GM12801 (cell line): ENCODE results near the gene MAP3K7CL.

ENCODE experiments used
- CTCF ChIP-seq: IDR thresholded peaks from one replicate; pipeline ENCODE4 v1.5.1; 2011; ENCODE audit warnings: control low read depth; ENCODE audit not compliant: insufficient read length; ENCODE audit errors: extremely low read depth

The MAP3K7CL gene

DNA sequence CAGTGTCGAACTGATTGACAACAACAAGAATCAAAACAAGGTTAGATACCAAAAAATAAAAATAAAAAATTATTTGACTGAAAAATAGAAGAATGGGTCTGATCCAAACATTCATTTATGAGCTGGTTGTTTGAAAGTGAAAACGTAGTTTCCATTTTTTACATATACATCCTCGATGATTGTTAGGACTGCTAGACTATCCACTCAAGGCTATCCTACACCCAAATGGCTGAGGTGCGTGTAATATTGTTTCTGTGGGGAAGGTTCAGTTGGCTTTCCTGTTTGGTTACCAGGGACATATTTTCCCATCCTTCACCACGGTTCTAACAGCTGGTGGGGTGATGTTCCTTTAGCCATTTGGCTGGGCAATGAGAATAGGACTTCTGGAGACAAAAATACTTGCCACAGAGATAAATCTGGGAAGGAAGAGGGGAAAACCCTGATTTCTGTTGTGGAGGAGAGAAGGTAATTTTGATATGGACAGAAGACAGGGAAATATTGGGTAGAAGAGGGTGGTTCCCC, 66.3 kb downstream of the MAP3K7CL start:
- TF ChIP-seq CTCF: no peak

- no peak for TF ChIP-seq CTCF
Measured at GRCh38 chr21:29201186-29201585, 70.7 kb downstream of the MAP3K7CL start.

DNA sequence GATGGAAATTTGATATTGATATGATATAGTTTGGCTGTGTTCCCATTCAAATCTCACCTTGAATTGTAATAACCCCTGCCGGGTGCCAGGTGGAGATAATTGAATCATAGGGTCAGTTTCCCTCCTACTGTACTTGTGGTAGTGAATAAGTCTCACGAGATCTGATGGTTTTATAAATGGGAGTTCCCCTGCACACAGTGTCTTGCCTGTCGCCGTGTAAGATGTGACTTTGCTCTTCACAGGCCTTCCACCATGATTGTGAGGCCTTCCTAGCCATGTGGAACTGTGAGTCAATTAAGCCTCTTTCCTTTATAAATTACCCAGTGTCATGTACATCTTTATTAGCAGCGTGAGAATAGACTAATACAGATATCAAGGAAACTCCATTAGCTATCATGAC, 74.6 kb downstream of the MAP3K7CL start:
- TF ChIP-seq CTCF: no peak

DNA sequence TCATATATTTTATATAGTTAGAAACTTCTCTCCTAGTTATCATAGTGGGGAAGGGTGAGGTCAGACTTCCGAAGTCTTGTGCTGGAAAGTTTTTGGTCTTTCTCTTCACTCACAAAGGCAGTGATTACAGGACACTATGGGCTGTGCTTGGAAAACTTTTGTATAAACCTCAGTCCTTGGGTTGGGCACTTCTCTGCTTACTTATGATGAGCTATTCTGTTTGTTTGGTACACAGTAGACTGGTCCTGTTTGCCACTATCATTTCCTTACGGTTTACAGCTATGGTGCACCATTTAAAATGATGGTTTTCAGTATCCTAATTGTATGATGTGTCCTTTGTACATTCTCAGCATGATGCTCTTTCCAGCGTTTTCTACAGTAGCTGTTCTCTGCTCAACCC, 75.5 kb downstream of the MAP3K7CL start:
- no peak for TF ChIP-seq CTCF

DNA sequence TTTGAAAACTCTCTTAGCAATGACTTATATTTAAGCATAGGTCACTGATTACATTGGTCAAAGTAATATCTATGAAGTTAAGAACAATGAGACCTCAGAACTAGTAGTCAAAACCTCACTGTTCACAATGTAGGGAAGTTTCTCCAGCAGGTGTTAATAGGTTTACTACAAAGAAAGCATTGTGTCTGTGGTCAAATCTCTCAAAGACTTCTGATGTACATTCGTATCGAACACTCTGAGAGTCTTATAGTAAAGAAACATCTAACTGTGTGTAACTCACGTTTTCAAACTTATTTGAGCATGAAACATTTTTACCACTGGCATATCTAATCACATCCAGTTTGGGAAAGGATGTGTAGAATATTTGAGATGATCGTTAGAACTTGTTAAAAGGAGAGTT, 76.0 kb downstream of the MAP3K7CL start:
- TF ChIP-seq CTCF: no peak

DNA sequence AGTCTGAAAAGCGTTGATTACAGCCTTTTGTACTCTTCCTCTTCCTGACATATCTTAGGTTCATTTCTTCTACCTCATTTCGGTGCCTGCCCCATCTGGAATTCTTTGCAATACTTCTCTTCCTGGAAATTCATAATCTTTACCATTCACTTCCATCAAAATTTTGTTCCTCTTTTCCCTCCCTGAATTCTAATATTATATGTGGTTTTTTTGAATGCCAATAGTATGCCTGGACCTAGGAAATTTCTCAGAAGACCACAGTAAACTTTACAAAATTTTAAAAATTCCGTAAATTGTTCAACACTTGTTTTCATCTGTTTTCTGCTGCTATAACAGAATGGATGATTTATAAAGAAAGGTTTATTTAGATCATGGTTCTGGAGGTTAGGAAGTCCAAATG, 76.8 kb downstream of the MAP3K7CL start:
- TF ChIP-seq CTCF: no peak

DNA sequence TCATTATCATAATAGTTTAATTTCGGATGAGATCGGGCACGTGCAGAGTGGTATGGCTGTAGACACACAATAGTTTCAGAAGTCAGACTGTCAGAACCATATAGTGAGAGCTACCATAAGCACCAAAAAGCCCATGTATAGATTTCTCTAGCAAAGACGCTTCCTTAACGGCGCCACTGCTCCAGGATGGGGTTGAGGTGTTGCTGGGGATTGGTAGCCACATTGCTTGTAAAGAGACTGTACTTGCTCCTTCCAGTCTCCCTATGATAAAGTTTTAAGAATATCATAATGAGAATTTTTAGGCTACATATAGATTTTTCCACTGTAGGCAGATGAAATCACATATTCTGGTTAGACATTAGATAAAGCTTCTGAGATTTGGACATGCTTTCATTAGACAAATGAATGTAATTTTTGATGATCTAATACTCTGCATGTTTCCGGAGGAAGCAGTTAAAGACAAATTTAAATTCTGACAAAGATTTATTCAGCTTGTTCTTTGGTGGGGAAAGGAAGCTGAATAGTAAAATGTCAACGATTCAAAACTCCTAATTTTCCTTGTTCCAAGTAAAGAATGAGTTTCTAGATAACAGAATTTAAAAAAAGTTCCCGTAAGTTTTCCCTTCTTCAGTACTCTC, 77.7 kb downstream of the MAP3K7CL start:
- no peak for TF ChIP-seq CTCF
